NCI-H2227 (cell line): ENCODE data around the gene PTGER2.

Experiments
- DNase-seq: peaks from one replicate; lab custom pipeline; 2025; ENCODE audit not compliant: unreplicated experiment; lab: John Stamatoyannopoulos, UW

The PTGER2 gene

DNA sequence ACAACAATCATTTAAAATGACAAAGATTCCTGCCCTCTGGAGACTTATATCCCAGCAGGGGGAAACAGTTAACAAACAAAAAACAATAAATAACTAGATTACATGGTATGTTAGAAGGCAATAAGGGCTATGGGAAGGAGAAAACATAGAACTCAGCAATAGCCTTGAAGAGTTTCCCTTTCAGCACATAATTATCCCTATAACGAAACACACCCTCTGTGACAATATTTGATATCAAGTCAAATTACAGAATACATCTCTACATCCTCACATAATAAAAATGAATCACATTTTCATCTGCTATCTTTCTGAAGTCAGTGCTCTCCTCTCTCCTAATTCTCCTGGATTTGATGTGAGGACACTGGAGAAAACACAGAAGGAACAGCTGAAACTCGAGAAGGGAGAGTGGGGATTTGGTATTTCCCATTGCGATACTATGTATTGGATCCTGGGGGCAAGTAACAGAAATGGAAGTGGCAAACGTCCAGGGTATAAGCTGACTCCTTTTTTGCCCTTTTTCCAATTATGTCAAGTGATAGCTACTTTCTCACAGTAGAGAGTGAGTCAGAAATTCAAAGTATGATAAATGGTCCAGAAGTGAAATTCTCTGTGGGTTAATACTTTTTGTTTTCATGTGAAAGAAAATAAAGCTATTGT is 9.7 kb upstream of the PTGER2 start:
- DNase-seq, result no peak

DNA sequence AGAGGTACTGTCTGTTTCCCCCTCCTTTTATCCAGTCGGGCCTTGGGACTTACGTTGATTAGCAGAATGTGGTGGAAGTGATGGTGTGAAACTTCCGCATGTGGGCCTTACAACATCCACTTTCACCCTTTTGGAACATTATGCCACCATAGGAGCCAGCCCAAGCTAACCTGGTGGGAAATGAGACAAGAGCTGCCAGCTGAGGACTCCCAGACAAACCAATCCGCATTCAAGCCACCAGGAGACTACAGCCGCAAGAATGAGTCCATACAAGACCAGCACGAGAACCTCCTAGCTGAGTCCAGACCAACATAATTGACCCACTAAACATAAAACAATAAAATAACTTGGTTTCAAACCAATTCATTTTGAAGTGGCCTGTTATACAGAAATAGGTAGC is 9.1 kb upstream of the PTGER2 start:
- no peak for DNase-seq

DNA sequence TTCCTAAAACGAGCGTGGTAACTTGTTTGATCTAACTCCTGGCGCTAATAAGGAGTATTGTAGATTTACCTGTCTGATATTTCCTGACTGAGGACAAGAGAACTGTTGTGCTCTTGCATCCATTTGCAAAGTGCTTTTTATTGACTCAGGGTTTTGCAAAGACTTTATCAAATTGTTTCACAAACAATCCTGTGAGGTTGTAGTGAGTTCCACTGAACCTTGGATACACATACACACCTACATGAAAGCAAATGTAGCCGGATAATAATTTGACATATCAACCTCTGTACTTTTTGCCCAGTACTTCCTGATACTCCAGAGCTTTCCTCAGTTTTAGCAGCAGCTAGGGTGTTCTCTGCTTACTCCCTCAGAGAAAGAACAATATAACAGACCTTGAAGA is 6.7 kb upstream of the PTGER2 start:
- no peak for DNase-seq

GRCh38 chr14:52307905-52308304 is 6.2 kb upstream of the PTGER2 start:
- DNase-seq, result no peak

DNA sequence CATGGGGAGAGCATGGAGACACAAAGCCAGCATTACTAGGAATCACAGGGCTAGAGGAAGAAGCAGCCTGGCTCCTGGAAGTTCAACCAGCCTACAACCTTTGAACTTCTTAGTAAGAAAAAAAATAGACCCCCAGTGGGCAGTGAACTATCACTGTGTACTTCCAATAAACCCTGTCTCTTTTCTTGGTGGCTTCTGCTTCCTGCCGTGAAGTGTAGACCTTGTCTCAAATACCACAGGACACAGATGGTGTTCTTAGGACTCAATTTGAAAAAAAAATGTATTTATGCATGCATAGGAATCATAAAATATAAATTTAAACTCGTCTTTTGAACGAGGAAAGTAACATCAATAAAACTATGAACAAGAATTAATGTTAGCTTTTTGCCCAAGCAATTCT is 3.6 kb upstream of the PTGER2 start:
- DNase-seq, result no peak

DNA sequence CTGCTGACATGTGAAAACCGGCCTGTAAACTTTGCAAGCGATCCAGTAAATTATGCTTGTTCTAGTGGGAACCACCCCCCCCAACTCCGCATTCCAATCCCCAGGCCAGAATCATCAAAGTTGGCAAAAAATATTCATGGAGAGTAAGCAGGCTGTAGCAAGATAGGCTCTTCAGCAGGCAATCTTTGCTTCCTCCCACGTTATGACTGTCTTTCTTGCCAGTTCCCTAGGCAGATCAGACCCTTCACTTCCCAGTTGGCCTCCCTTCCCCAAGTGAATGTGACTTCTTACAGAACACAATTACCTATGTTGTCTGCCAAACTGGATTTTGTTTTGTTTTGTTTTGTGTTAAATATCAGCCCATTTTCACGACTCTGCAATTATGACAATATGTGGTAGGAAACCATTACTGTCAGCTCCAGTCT is 1.2 kb upstream of the PTGER2 start:
- no peak for DNase-seq

DNA sequence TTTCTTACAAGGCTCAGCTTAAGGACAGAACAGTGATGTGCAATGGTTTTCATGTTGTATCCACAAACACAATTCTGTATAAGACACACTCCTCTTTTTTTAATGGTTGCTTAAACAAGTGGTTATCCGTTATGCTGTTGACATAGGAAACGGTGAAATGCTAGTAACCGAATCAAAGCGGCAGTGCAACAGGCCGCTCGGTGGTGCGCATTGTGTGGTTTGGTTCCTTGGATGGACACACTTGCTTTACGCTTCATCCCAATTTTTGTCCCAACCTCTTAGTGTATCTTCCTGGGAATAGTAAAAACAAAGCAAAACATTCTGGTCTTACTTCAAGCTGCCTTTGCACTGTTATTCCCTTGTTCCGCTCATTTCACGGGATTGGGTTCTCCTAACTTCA is 650 bp upstream of the PTGER2 start:
- DNase-seq, result no peak

DNA sequence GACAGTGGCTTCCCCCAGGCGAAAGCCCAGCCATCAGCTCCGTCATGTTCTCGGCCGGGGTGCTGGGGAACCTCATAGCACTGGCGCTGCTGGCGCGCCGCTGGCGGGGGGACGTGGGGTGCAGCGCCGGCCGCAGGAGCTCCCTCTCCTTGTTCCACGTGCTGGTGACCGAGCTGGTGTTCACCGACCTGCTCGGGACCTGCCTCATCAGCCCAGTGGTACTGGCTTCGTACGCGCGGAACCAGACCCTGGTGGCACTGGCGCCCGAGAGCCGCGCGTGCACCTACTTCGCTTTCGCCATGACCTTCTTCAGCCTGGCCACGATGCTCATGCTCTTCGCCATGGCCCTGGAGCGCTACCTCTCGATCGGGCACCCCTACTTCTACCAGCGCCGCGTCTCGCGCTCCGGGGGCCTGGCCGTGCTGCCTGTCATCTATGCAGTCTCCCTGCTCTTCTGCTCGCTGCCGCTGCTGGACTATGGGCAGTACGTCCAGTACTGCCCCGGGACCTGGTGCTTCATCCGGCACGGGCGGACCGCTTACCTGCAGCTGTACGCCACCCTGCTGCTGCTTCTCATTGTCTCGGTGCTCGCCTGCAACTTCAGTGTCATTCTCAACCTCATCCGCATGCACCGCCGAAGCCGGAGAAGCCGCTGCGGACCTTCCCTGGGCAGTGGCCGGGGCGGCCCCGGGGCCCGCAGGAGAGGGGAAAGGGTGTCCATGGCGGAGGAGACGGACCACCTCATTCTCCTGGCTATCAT is 663 bp downstream of the PTGER2 start:
- DNase-seq, result no peak

DNA sequence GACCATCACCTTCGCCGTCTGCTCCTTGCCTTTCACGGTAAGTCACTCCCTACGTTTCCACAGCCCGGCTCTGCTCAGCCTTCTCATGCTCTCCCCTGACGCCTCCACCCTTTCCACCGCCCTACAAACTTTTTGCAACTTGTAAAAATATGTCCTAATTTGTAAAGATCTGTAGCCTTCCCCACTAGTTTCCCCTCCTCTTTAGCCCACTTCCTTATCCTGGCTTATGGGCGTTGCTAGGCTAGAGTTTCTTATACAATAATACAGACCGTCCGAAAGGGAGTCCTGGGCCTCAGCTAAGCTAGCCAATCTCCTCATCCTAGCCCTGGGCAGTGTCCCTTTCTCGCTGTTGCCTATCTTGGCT is 1.2 kb downstream of the PTGER2 start:
- DNase-seq, result no peak

GRCh38 chr14:52318062-52318461 is 4.0 kb downstream of the PTGER2 start:
- no peak for DNase-seq

- DNase-seq, result no peak
These were observed 4.9 kb downstream of the PTGER2 start for GRCh38 chr14:52318826-52319645.

DNA sequence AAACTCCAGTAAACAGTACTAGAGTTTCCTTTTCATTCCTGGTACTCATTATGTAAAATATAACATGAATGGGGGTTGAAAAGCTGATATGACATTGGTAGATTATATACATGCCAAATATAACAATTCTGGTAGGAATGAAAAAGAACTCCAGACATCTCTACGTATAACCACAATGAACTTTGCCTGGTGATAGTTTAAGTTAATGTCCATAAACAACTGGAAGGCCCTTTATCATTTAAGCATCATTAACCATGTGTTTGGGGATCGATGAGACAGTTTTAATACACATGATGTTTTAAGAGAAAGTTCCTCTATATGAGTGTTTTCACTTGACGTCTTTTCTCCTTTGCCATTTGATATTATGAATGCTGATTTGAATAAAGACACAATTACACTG is 5.8 kb downstream of the PTGER2 start:
- DNase-seq, result no peak

DNA sequence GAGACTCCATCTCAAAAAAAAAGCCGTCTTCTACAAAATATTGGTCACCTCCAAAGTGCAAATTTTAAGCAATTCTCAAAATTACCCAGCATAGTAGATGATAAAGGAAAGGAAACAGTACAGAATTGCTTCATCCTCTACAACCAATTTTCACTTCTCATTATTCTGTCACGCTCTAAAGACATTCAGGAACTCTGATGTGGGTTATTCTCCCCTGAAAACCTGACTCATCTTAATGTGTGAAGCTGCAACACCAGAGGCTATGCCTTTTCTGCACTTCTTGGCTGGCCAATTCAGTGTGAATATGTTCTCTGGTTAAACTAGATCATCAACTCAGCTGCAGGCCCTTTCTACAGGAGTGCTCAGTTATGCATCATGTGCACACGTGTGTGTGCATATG is 11.0 kb downstream of the PTGER2 start:
- no peak for DNase-seq

GRCh38 chr14:52325630-52326029 is 11.5 kb downstream of the PTGER2 start:
- DNase-seq, result no peak

DNA sequence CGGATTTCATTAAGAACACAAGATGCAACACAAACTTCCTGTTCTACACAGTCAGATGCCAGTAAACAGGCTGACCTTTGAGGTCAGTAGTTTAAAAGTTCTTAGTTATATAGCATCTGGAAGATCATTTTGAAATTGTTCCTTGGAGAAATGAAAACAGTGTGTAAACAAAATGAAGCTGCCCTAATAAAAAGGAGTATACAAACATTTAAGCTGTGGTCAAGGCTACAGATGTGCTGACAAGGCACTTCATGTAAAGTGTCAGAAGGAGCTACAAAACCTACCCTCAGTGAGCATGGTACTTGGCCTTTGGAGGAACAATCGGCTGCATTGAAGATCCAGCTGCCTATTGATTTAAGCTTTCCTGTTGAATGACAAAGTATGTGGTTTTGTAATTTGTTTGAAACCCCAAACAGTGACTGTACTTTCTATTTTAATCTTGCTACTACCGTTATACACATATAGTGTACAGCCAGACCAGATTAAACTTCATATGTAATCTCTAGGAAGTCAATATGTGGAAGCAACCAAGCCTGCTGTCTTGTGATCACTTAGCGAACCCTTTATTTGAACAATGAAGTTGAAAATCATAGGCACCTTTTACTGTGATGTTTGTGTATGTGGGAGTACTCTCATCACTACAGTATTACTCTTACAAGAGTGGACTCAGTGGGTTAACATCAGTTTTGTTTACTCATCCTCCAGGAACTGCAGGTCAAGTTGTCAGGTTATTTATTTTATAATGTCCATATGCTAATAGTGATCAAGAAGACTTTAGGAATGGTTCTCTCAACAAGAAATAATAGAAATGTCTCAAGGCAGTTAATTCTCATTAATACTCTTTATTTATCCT is 13.5 kb downstream of the PTGER2 start:
- no peak for DNase-seq

DNA sequence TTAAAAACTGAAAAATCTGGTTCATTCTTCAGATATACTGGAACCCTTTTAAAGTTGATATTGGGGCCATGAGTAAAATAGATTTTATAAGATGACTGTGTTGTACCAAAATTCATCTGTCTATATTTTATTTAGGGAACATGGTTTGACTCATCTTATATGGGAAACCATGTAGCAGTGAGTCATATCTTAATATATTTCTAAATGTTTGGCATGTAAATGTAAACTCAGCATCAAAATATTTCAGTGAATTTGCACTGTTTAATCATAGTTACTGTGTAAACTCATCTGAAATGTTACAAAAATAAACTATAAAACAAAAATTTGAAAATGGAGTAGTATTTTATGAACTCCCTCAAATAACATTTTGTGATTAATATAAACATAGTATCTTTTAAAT is 14.2 kb downstream of the PTGER2 start:
- no peak for DNase-seq

- DNase-seq, result no peak
These were observed 15.7 kb downstream of the PTGER2 start for GRCh38 chr14:52329678-52330369.

DNA sequence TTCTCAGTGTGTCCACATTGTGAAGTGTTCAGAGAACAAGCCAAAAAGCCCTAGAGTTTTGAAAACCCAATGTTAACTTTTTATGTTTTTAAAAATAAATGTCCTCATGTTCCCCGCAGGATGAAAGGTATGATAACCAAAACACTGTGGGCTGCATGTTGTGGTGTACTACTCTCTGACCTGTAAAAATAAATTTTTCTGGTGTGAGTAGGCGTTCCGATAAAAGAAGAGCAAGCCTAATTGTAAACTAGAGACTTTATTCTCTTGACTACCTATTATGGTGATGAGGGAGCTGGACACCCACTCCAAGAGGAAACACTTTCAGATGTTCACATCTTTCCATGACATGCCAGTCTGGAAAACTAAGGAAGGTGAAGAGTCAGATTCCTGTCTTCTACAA is 18.2 kb downstream of the PTGER2 start:
- DNase-seq, result no peak

DNA sequence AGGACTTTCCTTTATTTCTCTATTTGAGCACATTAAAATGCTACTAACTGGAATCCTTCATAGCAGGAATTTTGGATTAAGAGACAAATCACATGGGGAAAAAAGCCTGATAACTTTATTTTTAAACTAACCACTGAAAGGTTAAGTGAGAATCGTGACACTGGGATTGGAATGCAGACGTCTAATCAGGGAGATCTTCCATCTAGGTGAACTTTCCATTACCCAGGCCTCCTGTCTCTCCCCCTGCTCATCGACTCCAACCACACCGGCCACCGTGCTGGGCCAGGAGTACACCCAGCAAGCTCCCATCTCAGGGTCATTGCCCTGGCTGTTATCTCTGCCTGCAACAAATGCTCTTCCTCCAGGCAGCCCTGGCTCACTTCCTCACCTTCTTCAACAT is 19.0 kb downstream of the PTGER2 start:
- no peak for DNase-seq

- DNase-seq, result no peak
These were observed 19.9 kb downstream of the PTGER2 start for GRCh38 chr14:52333823-52334657.
